NOMO-1 (cell line): ENCODE measurements around the gene CIT.

Experiments
- DNase-seq, 2 experiments: peaks; one replicate each; lab custom pipeline; 2025; ENCODE audit not compliant: unreplicated experiment in 2 of 2; lab: John Stamatoyannopoulos, UW

The CIT gene

GRCh38 chr12:119864591-119864990, 12.5 kb downstream of the CIT start:
- no peak for DNase-seq

GRCh38 chr12:119859241-119859640, 17.9 kb downstream of the CIT start:
- no peak for DNase-seq

DNA sequence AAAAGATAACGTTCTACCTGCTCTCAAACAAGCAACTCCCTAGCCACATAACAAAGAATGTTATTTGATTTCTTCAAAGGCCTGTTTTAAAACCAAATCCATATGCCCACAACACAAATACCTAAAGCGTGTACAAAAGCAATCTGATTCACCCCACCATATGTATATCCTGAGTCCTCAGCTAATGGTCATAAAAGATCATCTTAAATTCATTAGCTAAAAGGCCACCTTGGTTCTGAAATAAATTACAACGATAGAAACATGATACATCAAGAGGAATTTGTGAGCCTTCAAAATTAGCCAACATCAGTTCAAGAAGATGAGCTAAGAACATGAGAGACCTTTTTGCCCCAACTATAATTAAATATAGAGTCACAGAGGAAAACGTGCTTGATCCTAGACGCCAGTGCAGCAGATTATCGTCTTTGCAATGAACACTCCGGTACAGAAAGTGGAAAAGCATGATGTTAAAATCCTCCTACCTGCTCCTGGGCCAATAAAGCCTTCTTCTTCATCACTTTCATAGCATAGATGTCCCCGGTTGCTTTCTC, 20.0 kb downstream of the CIT start:
- no peak for DNase-seq

DNA sequence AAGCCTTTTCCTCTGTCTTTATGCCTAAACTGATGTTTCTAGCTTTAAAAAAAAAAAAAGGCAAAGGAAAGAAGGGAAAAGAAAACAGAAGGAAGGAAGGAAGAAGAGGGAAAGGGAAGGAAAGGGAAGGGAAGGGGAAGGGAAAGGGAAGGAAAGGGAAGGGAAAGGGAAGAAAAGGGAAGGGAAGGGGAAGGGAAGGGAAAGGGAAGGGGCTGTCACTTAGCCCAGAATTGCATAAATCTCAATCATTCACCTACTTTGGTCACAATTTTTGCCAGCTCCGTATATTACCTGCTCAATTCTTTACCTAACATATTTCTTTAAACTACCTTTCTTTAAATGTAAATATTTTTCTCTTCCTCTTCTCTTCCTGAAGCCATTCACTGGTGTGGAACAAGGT, 26.8 kb downstream of the CIT start:
- DNase-seq, result no peak

- DNase-seq, result no peak
Measured at GRCh38 chr12:119843100-119843499, 34.0 kb downstream of the CIT start.

DNA sequence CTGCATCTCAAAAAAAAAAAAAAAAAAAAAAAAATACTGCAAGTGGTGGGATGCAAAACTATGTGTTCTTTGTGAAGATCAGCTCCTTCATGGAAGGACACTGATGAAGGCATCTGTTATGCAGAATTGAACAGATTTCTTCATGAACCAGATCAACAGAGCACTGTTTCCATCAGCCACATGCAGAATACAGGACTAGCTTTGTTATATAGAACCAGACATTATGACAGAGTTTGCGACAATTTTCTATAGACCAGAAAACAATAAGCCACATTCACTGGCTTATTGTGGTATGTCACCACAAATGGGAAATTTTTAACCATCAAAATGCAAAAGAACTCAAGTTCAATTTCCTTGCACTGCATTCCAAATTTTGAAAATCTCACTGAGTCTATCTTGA, 34.7 kb downstream of the CIT start:
- no peak for DNase-seq

DNA sequence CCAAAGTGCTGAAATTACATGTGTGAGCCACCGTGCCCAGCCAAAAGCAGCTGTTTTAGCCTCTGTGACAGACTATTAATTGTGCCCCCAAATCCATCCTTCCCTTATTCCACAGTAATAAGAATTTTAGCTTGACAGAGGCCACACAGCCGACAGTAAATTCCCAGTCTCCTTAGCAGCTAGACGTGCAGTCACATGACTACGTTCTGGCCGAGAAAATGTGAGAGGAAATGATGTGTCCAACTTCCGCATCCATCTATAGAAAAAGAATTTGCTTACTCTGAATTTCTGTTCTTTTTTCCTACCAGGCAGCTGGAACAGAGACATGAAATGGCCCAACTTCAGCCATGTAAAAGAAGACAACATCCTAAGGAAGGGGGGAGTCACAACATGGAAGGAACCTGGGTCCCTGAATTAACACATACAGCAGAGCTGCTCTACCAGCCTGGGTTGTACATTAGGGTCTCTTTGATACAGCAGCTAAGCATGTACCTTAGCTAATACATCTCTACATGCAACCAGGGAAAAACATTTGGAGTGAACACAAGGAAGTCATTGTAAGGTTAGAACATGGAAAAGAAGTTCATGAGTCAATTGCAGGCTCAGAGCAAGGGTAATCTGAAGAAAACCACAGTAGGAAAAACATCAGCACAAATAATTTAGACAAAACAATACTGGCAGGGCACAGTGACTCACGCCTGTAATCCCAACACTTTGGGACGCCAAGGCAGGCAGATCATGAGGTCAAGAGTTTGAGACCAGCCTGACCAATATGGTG, 35.5 kb downstream of the CIT start:
- no peak for DNase-seq

- DNase-seq, result no peak
Measured at GRCh38 chr12:119840582-119840981, 36.5 kb downstream of the CIT start.

DNA sequence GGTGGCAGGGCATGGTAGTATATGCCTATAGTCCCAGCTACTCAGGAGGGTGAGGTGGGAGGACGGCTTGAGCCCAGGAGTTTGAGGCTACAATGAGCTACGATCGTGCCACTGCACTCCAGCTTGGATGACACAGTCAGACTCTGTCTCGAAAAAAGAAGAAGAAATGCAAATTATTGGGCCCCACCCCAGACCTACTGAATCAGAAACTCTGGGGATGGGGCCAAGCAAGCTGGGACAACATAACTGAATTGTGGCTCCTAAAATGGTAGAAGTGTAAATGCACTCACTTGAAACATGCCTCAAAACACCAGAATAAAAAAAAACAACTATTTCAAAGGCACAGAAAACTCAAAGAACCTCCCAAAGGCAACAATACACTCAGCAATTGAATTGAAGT, 37.0 kb downstream of the CIT start:
- no peak for DNase-seq

DNA sequence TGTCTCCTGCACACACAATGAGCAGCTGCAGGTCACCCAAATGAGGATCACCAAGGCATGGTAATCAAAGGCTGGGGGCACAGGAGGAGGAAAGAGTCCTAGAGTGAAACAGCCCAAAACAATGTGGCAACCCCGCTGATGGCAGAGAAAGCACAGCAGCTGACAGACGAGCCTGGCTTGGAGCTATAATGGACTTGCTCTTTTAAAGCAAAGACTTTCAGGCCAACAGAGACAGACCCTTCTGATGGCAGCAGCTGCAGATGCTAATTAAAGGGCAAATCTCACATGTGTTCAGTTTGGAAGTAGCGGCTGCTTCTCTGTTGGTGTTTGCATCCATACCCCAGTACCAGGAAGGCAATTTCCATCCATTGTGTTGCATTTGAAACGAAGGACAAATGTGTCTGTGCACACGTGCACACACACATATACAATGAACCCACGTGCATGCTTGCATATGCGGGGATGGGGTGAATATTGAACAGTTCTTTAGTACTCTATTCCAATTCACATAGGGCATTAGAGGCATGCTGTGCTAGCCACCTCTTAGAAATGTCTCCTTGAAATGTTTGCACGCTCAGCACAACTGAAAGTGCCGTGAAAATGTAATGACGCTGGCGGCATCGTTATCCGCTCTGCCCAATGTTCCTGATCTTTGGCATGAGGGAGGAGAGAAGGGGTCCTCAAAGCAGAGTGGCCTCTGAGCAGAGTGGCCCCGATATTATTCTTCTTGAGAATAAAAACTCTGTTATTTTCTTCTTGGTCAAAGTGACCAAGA, 38.1 kb downstream of the CIT start:
- DNase-seq, result no peak

GRCh38 chr12:119836781-119837180, 40.3 kb downstream of the CIT start:
- peak in 1 of 2 experiments; percentile 3 for DNase-seq

DNA sequence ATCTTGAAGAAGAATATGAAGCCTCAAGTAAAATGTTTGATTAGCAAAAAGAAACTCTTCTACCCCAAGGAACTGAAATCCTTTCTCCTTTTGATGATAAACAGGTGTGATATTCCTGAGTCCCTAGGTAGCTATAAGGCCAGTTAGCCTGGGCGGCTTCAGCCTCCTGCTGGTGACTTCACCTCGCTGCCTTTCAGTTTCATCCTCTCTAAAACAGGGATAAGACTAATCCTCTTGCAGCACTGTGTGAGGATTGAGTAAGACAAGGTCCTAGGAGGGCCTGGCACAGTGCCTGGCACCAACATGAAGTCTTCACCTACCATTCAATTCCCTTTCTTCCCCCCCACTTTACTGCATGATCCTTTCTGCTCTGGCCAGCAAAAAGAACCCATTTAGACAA, 42.1 kb downstream of the CIT start:
- DNase-seq, result no peak

DNA sequence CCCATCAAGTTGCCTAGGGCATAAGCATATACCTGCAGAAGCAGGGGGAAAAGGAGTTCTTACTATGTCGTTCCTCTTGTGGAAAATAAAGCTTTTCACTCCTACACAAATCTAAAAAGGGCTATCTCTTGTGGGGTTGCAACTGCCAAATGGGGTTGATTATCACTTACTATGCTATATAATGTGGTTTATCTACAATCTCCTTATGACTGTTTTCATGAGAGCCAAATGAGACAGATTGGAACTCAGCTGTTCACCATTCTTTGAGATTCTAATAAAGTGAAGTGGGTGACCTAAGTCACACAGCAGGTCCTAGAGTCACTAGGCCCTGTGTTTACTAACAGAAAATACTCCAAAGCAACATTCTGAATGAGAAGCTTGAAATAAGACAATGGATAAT, 47.7 kb downstream of the CIT start:
- no peak for DNase-seq

- DNase-seq, result no peak
Measured at GRCh38 chr12:119828300-119828699, 48.8 kb downstream of the CIT start.

DNA sequence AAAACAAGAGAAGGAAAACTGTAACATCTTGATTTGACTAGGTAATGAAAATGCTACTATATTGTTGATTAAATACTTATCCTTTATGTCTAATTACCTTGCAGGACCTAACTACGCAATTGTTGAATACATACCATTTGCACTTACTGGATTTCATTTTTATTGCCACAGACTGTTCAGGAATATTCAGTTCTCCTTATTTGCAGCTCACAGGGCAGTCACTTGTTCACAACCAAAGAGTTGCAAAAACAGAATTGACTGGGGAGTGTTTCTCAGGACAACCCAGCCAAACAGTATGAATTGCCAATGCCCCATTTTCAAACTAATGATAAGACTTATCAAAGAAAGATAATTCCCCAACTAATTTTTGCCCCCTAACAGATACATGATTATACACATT, 49.4 kb downstream of the CIT start:
- DNase-seq, result no peak

GRCh38 chr12:119826661-119827445, 50.3 kb downstream of the CIT start:
- DNase-seq, result no peak

DNA sequence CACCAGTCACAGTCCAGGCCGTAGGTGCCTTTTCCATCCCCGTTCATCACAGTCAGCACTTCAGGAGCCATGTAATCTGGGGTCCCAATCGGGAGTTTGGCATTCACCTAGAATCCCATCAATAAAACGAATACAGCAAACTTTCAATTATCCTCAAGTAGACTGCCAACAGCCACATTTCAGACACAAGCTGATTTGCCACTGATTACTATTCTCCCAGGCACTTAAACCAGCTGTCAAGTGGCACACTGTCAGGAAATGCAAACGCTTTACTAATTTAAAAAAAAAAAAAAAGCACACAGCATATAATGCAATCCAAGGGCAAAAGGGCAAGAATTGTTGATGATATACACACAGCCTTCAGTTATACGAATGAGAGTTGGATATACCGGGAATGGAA, 51.9 kb downstream of the CIT start:
- no peak for DNase-seq

DNA sequence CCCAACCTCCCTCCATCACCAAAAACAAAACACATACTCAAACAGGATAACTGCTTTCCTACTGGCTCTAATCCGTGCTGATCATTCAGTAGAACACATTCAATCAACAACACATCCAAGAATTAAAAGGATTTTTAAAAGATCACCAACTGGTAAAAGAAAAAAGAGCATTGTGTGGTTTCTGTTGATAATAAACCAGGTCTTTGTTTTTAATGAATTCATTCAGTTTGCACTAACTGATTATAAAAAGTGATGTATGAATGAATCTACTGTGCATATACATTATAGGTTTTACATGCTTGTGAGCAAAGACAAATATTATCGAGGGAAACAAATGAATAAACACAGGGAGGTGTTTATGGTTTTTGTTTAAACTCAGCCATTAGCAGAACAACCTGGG, 55.1 kb downstream of the CIT start:
- no peak for DNase-seq

DNA sequence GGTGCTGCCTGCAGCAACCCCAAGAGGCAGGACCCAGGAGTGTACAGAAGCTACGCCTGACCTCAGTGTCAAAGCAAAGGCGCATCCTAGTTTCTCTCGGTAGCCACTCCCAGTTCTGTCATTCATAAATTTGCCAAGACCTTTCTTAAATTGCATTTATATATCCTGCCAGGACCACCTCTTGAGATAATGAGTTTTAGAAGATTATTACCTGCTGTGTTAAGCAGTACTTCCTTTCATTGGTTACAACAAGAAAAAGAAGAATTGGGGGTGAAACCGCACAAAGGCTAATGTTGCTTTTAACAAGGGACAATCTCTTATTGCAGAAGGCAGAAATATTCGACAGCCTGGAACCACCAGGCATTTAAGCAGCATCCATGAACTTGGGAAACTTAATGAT, 57.8 kb downstream of the CIT start:
- no peak for DNase-seq

- DNase-seq, result no peak
Measured at GRCh38 chr12:119817546-119818343, 59.4 kb downstream of the CIT start.
